Fibroblast of pulmonary artery (primary cell): ENCODE data around the gene NUDT11.
A peak's percentile ranks its signal among the peaks of the same experiment; 100 is the strongest.
"Not testable (repeated sequence)": the region's sequence is repeated elsewhere in the genome, so short reads cannot be mapped to it uniquely, and the experiment has no call there.

Source experiments
- DNase-seq: peaks from one replicate; pipeline ENCODE4 v3.0.0-alpha.2; 2010; ENCODE audit warnings: low read depth
- H3K4me3 ChIP-seq: replicated peaks from 2 replicates; pipeline ENCODE4 v1.5.1; 2011; ENCODE audit warnings: low read depth, mild to moderate bottlenecking, control low read depth, low read length, moderate library complexity
- TF ChIP-seq, protein P1 (sequence below): IDR thresholded peaks from 2 replicates; pipeline ENCODE4 v1.5.1; 2011; ENCODE audit warnings: mild to moderate bottlenecking, control low read depth, low read length, inconsistent platforms; ENCODE audit errors: missing control alignments

NUDT11 gene

DNA sequence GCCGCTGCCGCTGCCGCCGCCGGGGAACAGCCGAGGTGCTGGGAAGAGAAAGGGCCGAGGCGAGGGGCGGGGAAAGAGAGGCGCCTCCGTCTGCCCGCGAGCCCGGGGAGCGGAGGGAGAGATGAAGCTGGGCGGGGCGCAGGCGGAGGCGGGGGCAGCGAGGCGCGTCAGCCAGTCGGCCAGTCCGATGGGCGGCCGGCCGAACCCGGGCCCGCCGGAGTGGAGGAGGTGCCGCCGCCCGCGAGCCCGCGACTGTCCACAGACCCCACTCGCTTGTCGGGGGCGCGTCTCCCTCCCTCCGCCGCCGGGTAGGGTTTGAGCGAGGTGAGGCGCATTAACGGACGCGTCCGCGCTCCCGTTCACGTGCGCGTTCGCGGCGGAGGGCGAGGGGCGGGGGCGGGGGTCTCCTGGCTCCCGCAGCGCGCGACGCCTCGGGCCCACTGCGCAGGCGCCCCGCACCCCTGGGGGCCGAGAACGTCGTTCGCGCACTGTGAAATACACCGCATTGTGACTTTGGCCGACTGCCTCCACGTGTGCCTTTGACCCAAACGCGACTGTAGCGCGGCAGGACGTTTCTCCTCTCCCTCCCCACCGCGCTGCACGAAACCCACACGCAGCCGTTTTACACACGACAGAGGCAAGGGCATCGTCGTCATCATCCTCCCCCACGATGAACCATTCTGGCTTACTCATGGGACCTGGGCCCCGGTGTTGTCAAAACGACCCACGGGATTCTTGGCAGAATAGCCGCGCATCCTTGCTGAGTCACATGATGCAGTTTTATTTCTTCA lies at the start of gene NUDT11:
NUDT11 (minus strand) TSS at position 92 of the 791 bp plus-strand sequence. CDS start 148 bp downstream, outside the sequence.
- DNase-seq: peak; percentile 69

DNA sequence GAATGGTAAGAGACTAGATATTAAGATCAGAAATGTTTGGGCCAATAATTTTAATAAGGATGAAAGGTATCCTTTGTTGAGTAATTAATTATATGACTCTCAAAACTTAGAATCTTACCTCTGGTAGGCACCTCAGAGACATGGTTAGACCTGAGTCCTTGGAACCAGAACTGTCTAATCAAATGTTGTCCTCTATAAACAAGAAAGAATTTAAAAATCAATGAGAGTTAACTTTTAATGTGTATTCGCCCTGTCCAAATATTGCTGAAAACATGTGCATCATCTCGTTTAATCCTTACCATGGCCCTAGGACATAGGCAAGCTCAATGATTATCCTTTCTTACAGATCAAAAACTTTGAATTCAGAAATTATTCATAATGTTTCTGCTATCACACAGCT lies 24.0 kb upstream of the NUDT11 start:
- H3K4me3 ChIP-seq: no peak overlapping the region
- TF ChIP-seq, protein P1, sequence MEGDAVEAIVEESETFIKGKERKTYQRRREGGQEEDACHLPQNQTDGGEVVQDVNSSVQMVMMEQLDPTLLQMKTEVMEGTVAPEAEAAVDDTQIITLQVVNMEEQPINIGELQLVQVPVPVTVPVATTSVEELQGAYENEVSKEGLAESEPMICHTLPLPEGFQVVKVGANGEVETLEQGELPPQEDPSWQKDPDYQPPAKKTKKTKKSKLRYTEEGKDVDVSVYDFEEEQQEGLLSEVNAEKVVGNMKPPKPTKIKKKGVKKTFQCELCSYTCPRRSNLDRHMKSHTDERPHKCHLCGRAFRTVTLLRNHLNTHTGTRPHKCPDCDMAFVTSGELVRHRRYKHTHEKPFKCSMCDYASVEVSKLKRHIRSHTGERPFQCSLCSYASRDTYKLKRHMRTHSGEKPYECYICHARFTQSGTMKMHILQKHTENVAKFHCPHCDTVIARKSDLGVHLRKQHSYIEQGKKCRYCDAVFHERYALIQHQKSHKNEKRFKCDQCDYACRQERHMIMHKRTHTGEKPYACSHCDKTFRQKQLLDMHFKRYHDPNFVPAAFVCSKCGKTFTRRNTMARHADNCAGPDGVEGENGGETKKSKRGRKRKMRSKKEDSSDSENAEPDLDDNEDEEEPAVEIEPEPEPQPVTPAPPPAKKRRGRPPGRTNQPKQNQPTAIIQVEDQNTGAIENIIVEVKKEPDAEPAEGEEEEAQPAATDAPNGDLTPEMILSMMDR: no peak
- DNase-seq: no peak

More for the DNA sequence above, at the start of gene NUDT11:
- TF ChIP-seq, protein P1: no peak
- peak within 1 kb of the TSS; percentile 58 for H3K4me3 ChIP-seq

DNA sequence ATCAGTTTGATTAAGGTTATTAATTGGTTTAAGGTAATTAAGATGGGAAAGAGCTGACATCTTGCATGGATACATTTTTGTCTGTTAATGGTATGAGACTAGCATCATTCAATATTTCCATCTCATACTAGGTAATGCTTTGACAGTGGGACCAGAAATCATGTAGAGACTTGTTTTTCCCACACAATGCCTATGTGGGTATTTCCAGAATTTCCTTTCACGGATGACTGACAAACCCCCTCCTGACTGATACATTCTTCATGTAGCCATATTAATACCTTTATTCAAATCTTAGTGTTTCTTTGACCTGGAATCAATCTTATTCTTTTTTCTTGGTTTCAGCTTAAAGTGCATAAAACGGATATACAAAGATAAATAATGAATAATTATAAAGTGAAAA lies 22.7 kb upstream of the NUDT11 start:
- DNase-seq, H3K4me3 ChIP-seq: not testable (repeated sequence)

DNA sequence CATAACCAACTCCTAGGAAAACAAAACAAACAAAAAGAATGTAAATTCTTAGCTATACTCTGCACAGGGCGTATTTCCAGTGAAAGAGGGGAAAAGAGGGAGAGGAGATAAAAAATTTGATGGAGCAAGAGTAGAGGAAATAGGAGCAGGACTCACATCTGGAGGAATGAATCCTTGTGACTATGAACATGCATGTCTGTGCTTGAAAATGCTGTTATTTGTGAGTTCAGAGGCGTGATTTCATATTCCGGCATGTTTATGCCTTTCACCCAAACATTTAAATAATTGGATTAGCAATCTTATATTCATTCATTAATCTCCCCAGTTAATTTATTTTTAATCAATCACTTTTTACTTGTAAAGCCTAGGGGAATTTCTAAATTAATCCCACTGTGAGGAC lies 11.2 kb upstream of the NUDT11 start:
- H3K4me3 ChIP-seq: no peak overlapping the region
- TF ChIP-seq, protein P1: no peak
- no peak for DNase-seq

DNA sequence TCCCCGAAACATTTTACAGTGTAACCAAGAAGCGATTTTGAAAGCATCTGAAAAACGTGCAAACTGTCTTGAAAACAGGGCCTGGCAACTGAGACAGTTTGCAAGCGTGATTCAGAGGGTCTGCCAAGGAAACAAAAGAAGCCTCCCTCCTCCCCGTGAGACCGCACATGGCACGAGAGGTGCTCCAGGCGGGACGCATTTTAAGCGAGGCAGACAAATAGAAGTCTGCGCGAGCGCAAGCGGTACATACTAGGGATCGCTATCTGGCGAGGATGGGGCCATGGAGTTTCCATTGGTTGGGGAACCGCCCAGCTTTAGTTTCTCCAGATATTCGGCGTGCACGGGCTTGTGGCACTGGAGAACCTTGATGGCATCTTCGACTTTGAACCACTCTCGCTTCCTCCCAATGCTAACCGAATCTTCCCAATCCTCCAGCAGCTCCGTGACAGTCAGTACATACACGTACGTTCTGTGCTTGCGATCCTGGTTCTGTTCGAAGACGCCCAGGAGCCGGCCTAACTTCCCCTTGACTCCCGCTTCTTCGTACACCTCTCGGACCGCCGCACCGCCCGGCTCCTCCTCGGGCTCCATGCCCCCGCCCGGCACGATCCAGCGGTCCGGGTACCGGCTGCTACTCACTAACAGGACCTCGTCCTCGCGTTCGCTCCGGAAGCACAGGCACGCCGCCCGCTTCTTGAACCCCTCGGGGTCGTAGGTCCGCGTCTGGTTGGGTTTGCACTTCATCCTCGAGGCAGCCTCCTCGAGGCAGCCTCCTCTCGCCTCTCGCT lies 497 bp downstream of the NUDT11 start:
- H3K4me3 ChIP-seq: peak overlapping the region; percentile 58
- DNase-seq: peak; percentile 23

DNA sequence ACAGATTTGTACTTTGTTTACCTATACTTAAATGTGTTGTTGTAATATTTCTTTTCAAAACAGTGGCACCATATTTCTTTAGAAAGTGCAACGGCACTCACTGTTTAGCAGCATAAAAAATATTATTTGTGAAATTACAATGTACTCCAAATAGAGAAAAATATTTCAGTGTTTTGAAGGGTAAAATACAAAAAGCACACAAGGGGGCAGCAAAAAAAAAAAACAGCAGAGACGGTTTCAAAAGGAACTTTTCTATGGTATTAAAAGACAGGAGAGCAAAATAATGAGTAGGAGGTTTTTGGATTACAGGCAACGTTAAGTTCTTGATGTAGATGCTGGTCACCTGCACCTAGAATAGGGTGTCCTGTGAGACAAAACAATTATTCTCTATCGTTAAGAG lies 2.0 kb downstream of the NUDT11 start:
- H3K4me3 ChIP-seq: peak overlapping the region; percentile 58
- DNase-seq: no peak
- TF ChIP-seq, protein P1: peak; percentile 33

DNA sequence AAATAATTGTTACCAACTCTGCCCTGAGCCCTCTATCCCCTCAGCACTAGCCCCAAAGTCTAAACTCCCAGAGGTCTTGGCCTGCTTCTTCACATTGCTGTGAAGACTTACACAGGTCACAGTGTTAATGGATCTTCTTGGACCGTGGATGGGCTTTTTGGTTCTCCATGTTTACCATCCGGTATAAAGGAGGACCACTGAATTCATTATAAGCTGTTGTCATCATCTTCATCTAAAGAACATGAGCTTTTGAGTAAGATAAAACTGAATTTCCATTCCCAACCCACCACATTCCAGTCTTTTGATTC lies 8.5 kb downstream of the NUDT11 start:
- no peak for DNase-seq
- no peak overlapping the region for H3K4me3 ChIP-seq
- TF ChIP-seq, protein P1: no peak

DNA sequence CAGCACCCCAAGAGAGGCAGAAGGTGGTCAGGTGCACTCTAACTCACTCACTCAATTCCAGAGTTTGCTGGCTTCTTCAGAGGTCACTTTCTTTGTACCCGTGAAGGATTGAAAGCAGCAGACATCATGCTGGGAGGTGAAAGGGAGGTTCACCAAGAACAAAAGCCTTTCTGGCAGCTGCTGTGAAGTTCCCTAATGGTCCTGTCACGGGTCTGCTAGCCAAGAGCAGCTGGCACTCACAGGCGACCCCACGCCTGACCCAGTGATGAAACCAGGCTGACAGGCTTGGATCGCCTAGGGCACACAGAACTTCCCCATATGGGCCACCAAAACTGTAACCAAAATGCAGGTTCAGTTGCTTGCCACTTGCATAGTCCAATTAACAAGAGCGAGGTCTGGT lies 11.8 kb downstream of the NUDT11 start:
- DNase-seq: no peak
- TF ChIP-seq, protein P1: no peak
- no peak overlapping the region for H3K4me3 ChIP-seq

DNA sequence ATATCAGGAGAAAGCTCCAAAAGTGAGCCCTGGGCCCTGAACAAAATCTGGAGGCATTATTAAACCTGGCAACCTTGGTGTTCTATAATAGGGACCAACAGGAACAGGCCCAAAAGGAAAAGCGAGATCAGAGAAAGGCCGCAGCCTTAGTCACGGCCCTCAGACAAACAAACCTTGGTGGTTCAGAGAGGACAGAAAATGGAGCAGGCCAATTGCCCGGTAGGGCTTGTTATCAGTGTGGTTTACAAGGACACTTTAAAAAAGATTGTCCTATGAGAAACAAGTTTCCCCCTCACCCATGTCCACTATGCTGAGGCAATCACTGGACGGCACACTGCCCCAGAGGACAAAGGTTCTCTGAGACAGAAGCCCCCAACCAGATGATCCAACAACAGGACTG lies 14.0 kb downstream of the NUDT11 start:
- not testable (repeated sequence) for DNase-seq, H3K4me3 ChIP-seq
